Measurements from ENCODE around the gene OLFML3.

OLFML3 gene

DNA sequence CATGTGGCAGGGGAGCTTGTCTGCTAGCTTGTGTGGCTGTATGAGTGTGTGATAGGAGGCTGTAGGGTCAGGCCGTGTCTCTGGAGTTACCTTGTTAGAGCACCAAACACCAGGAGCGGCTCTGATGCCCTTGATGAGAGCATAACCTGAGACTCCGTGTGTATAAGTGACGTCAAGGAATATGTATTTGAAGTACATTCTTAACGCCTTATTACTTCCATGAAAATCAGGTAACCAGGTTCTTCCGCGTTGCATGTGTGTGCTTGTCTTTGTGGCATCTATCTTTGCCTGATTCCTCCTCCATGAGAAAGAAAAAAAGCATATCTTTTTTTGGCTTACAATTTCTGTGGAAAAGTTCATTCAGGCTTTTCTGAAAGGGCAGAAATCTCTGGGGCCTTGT, 4.6 kb downstream of the OLFML3 start:
- H3K4me3 ChIP-seq (ENCODE audit: insufficient read depth, low read length, poor library complexity, severe bottlenecking): no peak overlapping the region
- no peaks in the 10 kb centered on the region for H3F3A ChIP-seq (ENCODE audit: insufficient read depth)
- TF ChIP-seq, protein P1, sequence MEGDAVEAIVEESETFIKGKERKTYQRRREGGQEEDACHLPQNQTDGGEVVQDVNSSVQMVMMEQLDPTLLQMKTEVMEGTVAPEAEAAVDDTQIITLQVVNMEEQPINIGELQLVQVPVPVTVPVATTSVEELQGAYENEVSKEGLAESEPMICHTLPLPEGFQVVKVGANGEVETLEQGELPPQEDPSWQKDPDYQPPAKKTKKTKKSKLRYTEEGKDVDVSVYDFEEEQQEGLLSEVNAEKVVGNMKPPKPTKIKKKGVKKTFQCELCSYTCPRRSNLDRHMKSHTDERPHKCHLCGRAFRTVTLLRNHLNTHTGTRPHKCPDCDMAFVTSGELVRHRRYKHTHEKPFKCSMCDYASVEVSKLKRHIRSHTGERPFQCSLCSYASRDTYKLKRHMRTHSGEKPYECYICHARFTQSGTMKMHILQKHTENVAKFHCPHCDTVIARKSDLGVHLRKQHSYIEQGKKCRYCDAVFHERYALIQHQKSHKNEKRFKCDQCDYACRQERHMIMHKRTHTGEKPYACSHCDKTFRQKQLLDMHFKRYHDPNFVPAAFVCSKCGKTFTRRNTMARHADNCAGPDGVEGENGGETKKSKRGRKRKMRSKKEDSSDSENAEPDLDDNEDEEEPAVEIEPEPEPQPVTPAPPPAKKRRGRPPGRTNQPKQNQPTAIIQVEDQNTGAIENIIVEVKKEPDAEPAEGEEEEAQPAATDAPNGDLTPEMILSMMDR (IDR thresholded peaks at IDR 0.05; ENCODE audit: insufficient read depth, low read length, poor library complexity, severe bottlenecking): no peak
- no peak for TF ChIP-seq EZH2phosphoT487 (conservative IDR thresholded peaks at IDR 0.05; ENCODE audit: low read length)
- no peaks in the 10 kb centered on the region for H3K9me2 ChIP-seq (replicated peaks; ENCODE audit: insufficient read depth, low read length)
- no peak overlapping the region for H2AFZ ChIP-seq (ENCODE audit: low read depth, low read length, severe bottlenecking)
- H3K9ac ChIP-seq (ENCODE audit: low read length): no peak overlapping the region
- no peaks in the 10 kb centered on the region for H3K9me3 ChIP-seq (ENCODE audit: insufficient read depth, low read length)
- H4K20me1 ChIP-seq (ENCODE audit: low read depth, low read length): no peaks in the 10 kb centered on the region
- H3K36me3 ChIP-seq (ENCODE audit: low read length): no peaks in the 10 kb centered on the region
- H3K79me2 ChIP-seq (ENCODE audit: insufficient read depth, low read length): no peaks in the 10 kb centered on the region
- H3K27ac ChIP-seq (ENCODE audit: low read depth, low read length): no peak overlapping the region
- no peaks in the 10 kb centered on the region for H3K27me3 ChIP-seq (ENCODE audit: low read length)
- H3K4me2 ChIP-seq (ENCODE audit: low read depth, low read length, poor library complexity, severe bottlenecking): no peak overlapping the region

DNA sequence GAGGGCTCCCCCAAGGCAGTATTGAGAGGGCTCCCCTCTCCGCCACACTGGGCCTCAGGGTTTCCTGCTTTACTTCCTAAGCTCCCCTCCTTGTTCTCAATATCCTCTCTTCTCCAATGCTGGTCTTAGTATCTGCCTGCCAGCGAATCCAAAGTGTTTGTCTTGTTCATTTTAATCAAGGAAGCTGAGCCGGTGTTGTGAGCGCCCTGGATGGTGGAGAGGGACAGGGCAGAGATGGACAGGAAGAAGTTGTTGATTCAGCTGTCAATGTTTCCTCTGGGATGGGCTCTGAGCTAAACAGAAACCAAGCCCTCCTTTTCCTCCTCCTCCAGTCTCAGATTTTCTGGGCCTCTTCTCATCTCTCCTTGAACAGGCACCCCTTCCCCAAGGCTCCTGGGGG, 5.4 kb downstream of the OLFML3 start:
- Histone ChIP-seq H3K9me3 (ENCODE audit: insufficient read depth, low read length) (no peaks in the 10 kb centered on the region), H2AFZ (ENCODE audit: low read depth, low read length, severe bottlenecking) (no peak overlapping the region), H3K27ac (ENCODE audit: low read depth, low read length) (no peak overlapping the region), H3F3A (ENCODE audit: insufficient read depth) (no peaks in the 10 kb centered on the region), H3K4me3 (ENCODE audit: insufficient read depth, low read length, poor library complexity, severe bottlenecking) (no peak overlapping the region), H3K79me2 (ENCODE audit: insufficient read depth, low read length) (no peaks in the 10 kb centered on the region), H4K20me1 (ENCODE audit: low read depth, low read length) (no peaks in the 10 kb centered on the region), H3K27me3 (ENCODE audit: low read length) (no peaks in the 10 kb centered on the region), H3K4me2 (ENCODE audit: low read depth, low read length, poor library complexity, severe bottlenecking) (no peak overlapping the region), H3K9me2 (replicated peaks; ENCODE audit: insufficient read depth, low read length) (no peaks in the 10 kb centered on the region), H3K9ac (ENCODE audit: low read length) (no peak overlapping the region), H3K36me3 (ENCODE audit: low read length) (no peaks in the 10 kb centered on the region)
- TF ChIP-seq, protein P1 (IDR thresholded peaks at IDR 0.05; ENCODE audit: insufficient read depth, low read length, poor library complexity, severe bottlenecking): no peak
- no peak for TF ChIP-seq EZH2phosphoT487 (conservative IDR thresholded peaks at IDR 0.05; ENCODE audit: low read length)

DNA sequence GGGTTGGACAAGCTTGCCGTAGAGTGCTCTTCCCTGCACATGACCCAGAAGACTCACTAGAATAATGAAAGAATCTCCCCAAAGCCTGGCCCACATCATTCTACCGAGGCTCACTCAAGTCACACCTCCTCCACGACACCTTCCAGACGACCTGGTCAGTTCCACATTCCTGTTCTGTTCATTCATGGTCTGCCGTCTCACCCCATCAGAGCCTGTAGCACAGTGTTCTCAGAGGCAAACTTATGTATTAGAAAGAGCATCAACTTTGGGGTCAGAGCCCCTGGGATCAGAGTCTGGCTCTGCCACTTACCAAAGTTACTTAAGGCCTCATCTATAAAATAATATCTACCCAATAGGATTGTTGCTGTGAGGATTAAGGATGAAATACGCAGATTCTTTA, 7.5 kb downstream of the OLFML3 start:
- H3K79me2 ChIP-seq (ENCODE audit: insufficient read depth, low read length): no peaks in the 10 kb centered on the region
- no peaks in the 10 kb centered on the region for H3F3A ChIP-seq (ENCODE audit: insufficient read depth)
- no peak for TF ChIP-seq EZH2phosphoT487 (conservative IDR thresholded peaks at IDR 0.05; ENCODE audit: low read length)
- TF ChIP-seq, protein P1 (IDR thresholded peaks at IDR 0.05; ENCODE audit: insufficient read depth, low read length, poor library complexity, severe bottlenecking): no peak
- H3K4me3 ChIP-seq (ENCODE audit: insufficient read depth, low read length, poor library complexity, severe bottlenecking): no peak overlapping the region
- H3K27me3 ChIP-seq (ENCODE audit: low read length): no peaks in the 10 kb centered on the region
- H3K36me3 ChIP-seq (ENCODE audit: low read length): no peaks in the 10 kb centered on the region
- H3K9me3 ChIP-seq (ENCODE audit: insufficient read depth, low read length): no peaks in the 10 kb centered on the region
- no peak overlapping the region for H2AFZ ChIP-seq (ENCODE audit: low read depth, low read length, severe bottlenecking)
- H4K20me1 ChIP-seq (ENCODE audit: low read depth, low read length): no peaks in the 10 kb centered on the region
- no peak overlapping the region for H3K9ac ChIP-seq (ENCODE audit: low read length)
- no peak overlapping the region for H3K27ac ChIP-seq (ENCODE audit: low read depth, low read length)
- no peaks in the 10 kb centered on the region for H3K9me2 ChIP-seq (replicated peaks; ENCODE audit: insufficient read depth, low read length)
- H3K4me2 ChIP-seq (ENCODE audit: low read depth, low read length, poor library complexity, severe bottlenecking): no peak overlapping the region
